Tibial nerve (tissue), 4 donors: ENCODE measurements around the gene MAGEA11. TPM values are rescaled to one million over a fixed set of nuclear protein-coding genes. Genes with fewer than 3 reads are reported as not detected.
"Not testable (repeated sequence)": the region's sequence is repeated elsewhere in the genome, so short reads cannot be mapped to it uniquely, and the experiment has no call there.

Source experiments
- DNase-seq, 2 donors: peaks; one replicate each; pipeline ENCODE4 v3.0.0-alpha.2; 2019; ENCODE audit warnings: low spot score in 2 of 2
- H3K27ac ChIP-seq, 4 donors: fragments of 200-600 bp; sonication (generic) in 3 of 4; one replicate each; pipeline ENCODE4 v1.5.1; 2017 to 2019; ENCODE audit warnings: mild to moderate bottlenecking in 1 of 4
- H3K27me3 ChIP-seq, 2 donors: fragments of 200-600 bp; sonication (generic) in 1 of 2; one replicate each; pipeline versions ENCODE4 v1.5.1 to v1.6.0; 2017 to 2019
- H3K36me3 ChIP-seq, 3 donors: fragments of 200-600 bp; sonication (generic); one replicate each; pipeline ENCODE4 v1.5.1; 2018 to 2019
- H3K4me1 ChIP-seq, 4 donors: fragments of 200-600 bp; sonication (generic) in 3 of 4; one replicate each; pipeline ENCODE4 v1.5.1; 2017 to 2019
- H3K4me3 ChIP-seq, 4 donors: fragments of 200-600 bp; sonication (generic) in 3 of 4; one replicate each; pipeline ENCODE4 v1.5.1; 2017 to 2019; ENCODE audit warnings: mild to moderate bottlenecking in 1 of 4, moderate library complexity in 1 of 4
- H3K9me3 ChIP-seq, 4 donors: fragments of 200-600 bp; sonication (generic) in 3 of 4; one replicate each; pipeline ENCODE4 v1.5.1; 2017 to 2019
- EP300 ChIP-seq, 2 donors: sonication (generic); formaldehyde crosslinking; IDR thresholded peaks; one replicate each; pipeline ENCODE4 v1.6.1; 2017; ENCODE audit warnings: antibody characterized with exemption in 2 of 2, mild to moderate bottlenecking in 1 of 2
- POLR2A ChIP-seq, 2 donors: fragments of 450-650 bp; IDR thresholded peaks; one replicate each; pipeline ENCODE4 v1.6.1; 2017; ENCODE audit warnings: antibody characterized with exemption in 2 of 2, mild to moderate bottlenecking in 2 of 2, moderate library complexity in 2 of 2
- WGBS, 2 donors: methylation state at CpG; one replicate each; pipeline ENCODE4 v1.1.5; 2018; 5-methylcytosine and 5-hydroxymethylcytosine counted together
- total RNA-seq, 4 donors: library from RNA; depleted of rRNA; stranded (reverse); fragments of >200 nt; gene quantifications; one replicate each; pipeline ENCODE4 v1.1.0, GENCODE V29; 2016
- TF ChIP-seq, protein P1 (sequence below), 5 experiments: fragments of 200-600 bp in 3 of 5; fragments of 450-650 bp in 2 of 5; sonication (generic) in 3 of 5; IDR thresholded peaks; one replicate each; pipeline ENCODE4 v1.5.1; 2016 to 2019; ENCODE audit warnings: antibody characterized with exemption in 5 of 5, mild to moderate bottlenecking in 3 of 5, moderate library complexity in 2 of 5

The MAGEA11 gene
- total RNA-seq, 4 donors from 2014 or later = not detected

- no peaks in the 10 kb centered on the region for H3K9me3 ChIP-seq
- H3K27me3 ChIP-seq = no peaks in the 10 kb centered on the region
- no peak for DNase-seq
- 87 to 94% methylated on average over 2 to 8 of the region's 8 CpGs for WGBS, 2 donors
- H3K27ac ChIP-seq = no peak overlapping the region
- no peaks in the 10 kb centered on the region for H3K4me1 ChIP-seq
- no peak for TF ChIP-seq POLR2A (IDR thresholded peaks at IDR 0.05)
- TF ChIP-seq, protein P1, sequence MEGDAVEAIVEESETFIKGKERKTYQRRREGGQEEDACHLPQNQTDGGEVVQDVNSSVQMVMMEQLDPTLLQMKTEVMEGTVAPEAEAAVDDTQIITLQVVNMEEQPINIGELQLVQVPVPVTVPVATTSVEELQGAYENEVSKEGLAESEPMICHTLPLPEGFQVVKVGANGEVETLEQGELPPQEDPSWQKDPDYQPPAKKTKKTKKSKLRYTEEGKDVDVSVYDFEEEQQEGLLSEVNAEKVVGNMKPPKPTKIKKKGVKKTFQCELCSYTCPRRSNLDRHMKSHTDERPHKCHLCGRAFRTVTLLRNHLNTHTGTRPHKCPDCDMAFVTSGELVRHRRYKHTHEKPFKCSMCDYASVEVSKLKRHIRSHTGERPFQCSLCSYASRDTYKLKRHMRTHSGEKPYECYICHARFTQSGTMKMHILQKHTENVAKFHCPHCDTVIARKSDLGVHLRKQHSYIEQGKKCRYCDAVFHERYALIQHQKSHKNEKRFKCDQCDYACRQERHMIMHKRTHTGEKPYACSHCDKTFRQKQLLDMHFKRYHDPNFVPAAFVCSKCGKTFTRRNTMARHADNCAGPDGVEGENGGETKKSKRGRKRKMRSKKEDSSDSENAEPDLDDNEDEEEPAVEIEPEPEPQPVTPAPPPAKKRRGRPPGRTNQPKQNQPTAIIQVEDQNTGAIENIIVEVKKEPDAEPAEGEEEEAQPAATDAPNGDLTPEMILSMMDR (IDR thresholded peaks at IDR 0.05) = no peak
- H3K4me3 ChIP-seq = no peak overlapping the region
- H3K36me3 ChIP-seq = no peaks in the 10 kb centered on the region
These were observed 9.9 kb downstream of the MAGEA11 start for GRCh38 chrX:149721778-149722177.

DNA sequence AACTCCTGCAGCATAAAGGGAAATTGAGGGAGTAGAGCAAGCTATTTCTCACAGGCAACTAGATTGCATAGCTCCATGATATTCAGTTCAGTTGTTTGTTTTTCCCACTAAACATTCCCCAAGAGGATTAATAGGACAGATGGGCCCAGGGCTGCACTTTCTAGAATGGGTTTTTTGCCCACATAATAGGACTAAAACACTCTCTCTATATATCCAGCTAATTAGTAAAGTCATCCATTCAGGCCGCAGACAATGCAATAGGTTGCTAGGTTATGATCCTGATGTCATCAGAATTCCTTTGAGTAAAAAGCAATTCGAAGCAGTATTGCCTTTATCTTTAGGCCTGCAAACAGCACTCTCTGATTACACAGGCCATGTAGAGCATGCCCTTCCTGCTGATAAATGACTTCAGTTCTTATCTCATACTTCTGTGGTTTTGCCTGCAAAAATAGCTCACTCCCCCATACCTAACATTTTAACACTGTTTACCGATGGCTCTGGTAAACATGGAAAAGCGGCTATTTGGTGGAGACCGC is 11.8 kb downstream of the MAGEA11 start:
- H3K27ac ChIP-seq, H3K27me3 ChIP-seq, H3K36me3 ChIP-seq, H3K4me1 ChIP-seq, DNase-seq, H3K4me3 ChIP-seq, H3K9me3 ChIP-seq: not testable (repeated sequence)
- WGBS, 2 donors = 96% methylated on average over 3 of the region's 5 CpGs; no CpG with 5 or more reads in 1 of the 2 donors

- H3K9me3 ChIP-seq, H3K27me3 ChIP-seq, H3K27ac ChIP-seq, H3K4me1 ChIP-seq, H3K36me3 ChIP-seq, H3K4me3 ChIP-seq, DNase-seq: not testable (repeated sequence)
- 65% methylated on average over 3 of the region's 7 CpGs; no CpG with 5 or more reads in 1 of the 2 donors for WGBS, 2 donors
These were observed 15.4 kb downstream of the MAGEA11 start for GRCh38 chrX:149727308-149727707.

DNA sequence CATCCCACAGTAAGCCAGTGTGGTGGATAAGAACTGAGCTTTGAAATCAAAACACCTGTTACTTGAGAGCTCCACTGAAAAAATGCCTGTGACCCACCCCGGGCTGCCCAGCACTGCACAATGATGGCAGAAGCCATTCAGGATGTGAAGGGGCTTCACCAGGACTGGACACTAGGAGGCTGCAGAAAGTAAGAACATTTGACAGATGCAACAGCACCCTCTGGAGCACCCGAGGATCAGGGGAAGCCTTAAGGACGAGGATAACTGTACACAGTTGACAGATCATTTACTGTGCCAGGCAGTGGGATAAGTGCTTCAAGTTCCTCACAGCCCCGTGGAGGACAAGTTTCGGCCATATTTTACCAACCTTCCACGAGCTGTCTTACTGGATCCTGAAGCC is 30.4 kb downstream of the MAGEA11 start:
- DNase-seq, H3K4me1 ChIP-seq, H3K27me3 ChIP-seq, H3K4me3 ChIP-seq, H3K9me3 ChIP-seq, H3K27ac ChIP-seq, H3K36me3 ChIP-seq: not testable (repeated sequence)
- WGBS, 2 donors = no CpG with 5 or more reads among the region's 6 CpGs

- not testable (repeated sequence) for DNase-seq, H3K36me3 ChIP-seq, H3K4me1 ChIP-seq, H3K27me3 ChIP-seq, H3K4me3 ChIP-seq, H3K9me3 ChIP-seq, H3K27ac ChIP-seq
- WGBS, 2 donors = 100% methylated on average over 1 of the region's 6 CpGs; no CpG with 5 or more reads in 1 of the 2 donors
These were observed 34.6 kb downstream of the MAGEA11 start for GRCh38 chrX:149746390-149747007.

GRCh38 chrX:149757206-149758067 is 45.6 kb downstream of the MAGEA11 start:
- no peak for DNase-seq
- H3K27me3 ChIP-seq = peaks cover 0 to 4% of the 10 kb centered on the region in 2 donors
- TF ChIP-seq, protein P1 (IDR thresholded peaks at IDR 0.05) = no peak
- TF ChIP-seq EP300 (IDR thresholded peaks at IDR 0.05) = no peak
- no peak for TF ChIP-seq POLR2A (IDR thresholded peaks at IDR 0.05)
- no peak overlapping the region for H3K27ac ChIP-seq
- no peaks in the 10 kb centered on the region for H3K4me1 ChIP-seq
- no peak overlapping the region for H3K4me3 ChIP-seq
- H3K9me3 ChIP-seq = no peaks in the 10 kb centered on the region
- H3K36me3 ChIP-seq = no peaks in the 10 kb centered on the region
- WGBS, 2 donors = 77 to 91% methylated on average over 5 to 7 of the region's 8 CpGs

GRCh38 chrX:149758068-149758714 is 46.3 kb downstream of the MAGEA11 start:
- Histone ChIP-seq H3K4me1 (no peaks in the 10 kb centered on the region), H3K4me3 (no peak overlapping the region), H3K27ac (no peak overlapping the region), H3K36me3 (no peaks in the 10 kb centered on the region), H3K27me3 (peaks cover 0 to 4% of the 10 kb centered on the region in 2 donors), H3K9me3 (no peaks in the 10 kb centered on the region)
- WGBS, 2 donors = 86 to 94% methylated on average over 9 to 18 of the region's 18 CpGs
- TF ChIP-seq POLR2A (IDR thresholded peaks at IDR 0.05) = no peak
- TF ChIP-seq EP300 (IDR thresholded peaks at IDR 0.05) = no peak
- TF ChIP-seq, protein P1 (IDR thresholded peaks at IDR 0.05) = no peak
- DNase-seq = no peak

DNA sequence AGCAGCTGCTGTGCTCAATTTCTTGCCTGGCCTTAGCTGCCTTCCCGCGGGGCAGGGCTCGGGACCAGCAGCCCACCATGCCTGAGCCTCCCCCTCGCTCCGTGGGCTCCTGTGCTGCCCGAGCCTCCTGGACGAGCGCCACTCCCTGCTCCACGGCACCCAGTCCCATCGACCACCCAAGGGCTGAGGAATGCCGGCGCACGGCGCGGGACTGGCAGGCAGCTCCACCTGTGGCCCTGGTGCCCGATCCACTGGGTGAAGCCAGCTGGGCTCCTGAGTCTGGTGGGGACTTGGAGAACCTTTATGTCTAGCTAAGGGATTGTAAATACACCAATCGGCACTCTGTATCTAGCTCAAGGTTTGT is 46.8 kb downstream of the MAGEA11 start:
- not testable (repeated sequence) for H3K27me3 ChIP-seq, H3K4me1 ChIP-seq, H3K27ac ChIP-seq, H3K9me3 ChIP-seq, H3K36me3 ChIP-seq, H3K4me3 ChIP-seq, DNase-seq
- WGBS, 2 donors = 86% methylated on average over 5 of the region's 17 CpGs; no CpG with 5 or more reads in 1 of the 2 donors
